ENCODE data around the gene RAPGEF3.
A peak's percentile ranks its signal among the peaks of the same experiment; 100 is the strongest.

RAPGEF3 gene

DNA sequence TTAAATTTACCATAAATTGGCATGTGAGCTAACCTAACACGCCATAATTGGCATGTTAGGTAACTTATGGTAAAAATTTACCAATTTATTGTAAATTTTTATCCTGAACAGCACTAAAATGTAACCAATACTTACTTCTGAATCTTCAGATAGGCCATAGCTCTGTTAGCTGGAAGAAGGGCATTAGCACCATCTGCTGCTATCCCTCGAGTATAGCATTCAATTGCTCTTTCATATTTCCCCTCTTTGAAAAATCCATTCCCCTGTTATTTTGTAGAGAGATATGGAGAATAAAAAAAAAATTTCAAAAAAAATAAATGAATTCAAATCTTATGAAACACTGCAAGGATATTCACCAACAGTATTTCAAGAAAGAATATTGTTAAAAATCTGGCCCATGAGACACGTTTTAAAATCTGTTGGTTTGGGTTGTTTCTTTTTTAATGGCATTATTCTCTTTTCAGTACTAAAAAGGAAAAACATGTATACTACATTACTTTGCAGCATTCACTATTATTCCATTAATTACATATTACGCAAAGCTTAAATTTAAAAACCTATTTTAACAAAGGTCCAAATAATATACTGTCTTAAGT, 71.9 kb downstream of the RAPGEF3 start:
- H3K4me3 ChIP-seq (ENCODE audit: low read length), result no peak overlapping the region
- TF ChIP-seq, protein P1, sequence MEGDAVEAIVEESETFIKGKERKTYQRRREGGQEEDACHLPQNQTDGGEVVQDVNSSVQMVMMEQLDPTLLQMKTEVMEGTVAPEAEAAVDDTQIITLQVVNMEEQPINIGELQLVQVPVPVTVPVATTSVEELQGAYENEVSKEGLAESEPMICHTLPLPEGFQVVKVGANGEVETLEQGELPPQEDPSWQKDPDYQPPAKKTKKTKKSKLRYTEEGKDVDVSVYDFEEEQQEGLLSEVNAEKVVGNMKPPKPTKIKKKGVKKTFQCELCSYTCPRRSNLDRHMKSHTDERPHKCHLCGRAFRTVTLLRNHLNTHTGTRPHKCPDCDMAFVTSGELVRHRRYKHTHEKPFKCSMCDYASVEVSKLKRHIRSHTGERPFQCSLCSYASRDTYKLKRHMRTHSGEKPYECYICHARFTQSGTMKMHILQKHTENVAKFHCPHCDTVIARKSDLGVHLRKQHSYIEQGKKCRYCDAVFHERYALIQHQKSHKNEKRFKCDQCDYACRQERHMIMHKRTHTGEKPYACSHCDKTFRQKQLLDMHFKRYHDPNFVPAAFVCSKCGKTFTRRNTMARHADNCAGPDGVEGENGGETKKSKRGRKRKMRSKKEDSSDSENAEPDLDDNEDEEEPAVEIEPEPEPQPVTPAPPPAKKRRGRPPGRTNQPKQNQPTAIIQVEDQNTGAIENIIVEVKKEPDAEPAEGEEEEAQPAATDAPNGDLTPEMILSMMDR (conservative IDR thresholded peaks at IDR 0.05; ENCODE audit: low read depth, low read length), result peak; percentile 85
- no peak for DNase-seq (ENCODE audit: low read depth)

All from retinal pigment epithelial cell (primary cell).